ENCODE data around the gene EPB41L1. TPM values are rescaled to one million over a fixed set of nuclear protein-coding genes. Genes with fewer than 3 reads are reported as not detected.

The EPB41L1 gene
- total RNA-seq, 1 experiment from 2014 or later, result 7.1 TPM

- intact Hi-C loops (cut with micrococcal nuclease; ENCODE audit: unreplicated experiment), result no loop called here
- no peak overlapping the region for H3K27ac ChIP-seq (ENCODE audit: low read depth, low read length, poor library complexity, severe bottlenecking)
- H3K4me3 ChIP-seq (ENCODE audit: low read depth, low read length, poor library complexity, severe bottlenecking), result no peak overlapping the region
- BruUV-seq (replicated peaks), result no TSS peak
- no peak for DNase-seq (ENCODE audit: low spot score)
- H3K36me3 ChIP-seq (ENCODE audit: insufficient read depth, low read length, poor library complexity, severe bottlenecking), result no peaks in the 10 kb centered on the region
- ChIA-PET CTCF (interaction anchor here (0.7 kb wide), 1 partner anchor 212 kb away, joined by 3 read pairs; no protein-coding TSS in a partner anchor), POLR2A (ENCODE audit: low non-redundant PET) (no interaction called here)
- H3K9me3 ChIP-seq (ENCODE audit: low read depth, low read length, poor library complexity, severe bottlenecking), result no peaks in the 10 kb centered on the region
- no peaks in the 10 kb centered on the region for H3K27me3 ChIP-seq (replicated peaks; ENCODE audit: insufficient read depth, low read depth, low read length, poor library complexity)
- H3K4me1 ChIP-seq (ENCODE audit: insufficient read depth, low read length, poor library complexity, severe bottlenecking), result no peaks in the 10 kb centered on the region
- TF ChIP-seq CTCF (conservative IDR thresholded peaks at IDR 0.05; ENCODE audit: low read depth, low read length), result no peak
- TF ChIP-seq EZH2 (IDR thresholded peaks at IDR 0.05; ENCODE audit: borderline replicate concordance, low read depth, low read length, poor library complexity, severe bottlenecking), result no peak
Measured at GRCh38 chr20:36205026-36205425, 50.5 kb downstream of the EPB41L1 start.

- H3K27me3 ChIP-seq (replicated peaks; ENCODE audit: insufficient read depth, low read depth, low read length, poor library complexity), result no peaks in the 10 kb centered on the region
- POLR2A ChIA-PET (ENCODE audit: low non-redundant PET), result no interaction called here
- no peaks in the 10 kb centered on the region for H3K9me3 ChIP-seq (ENCODE audit: low read depth, low read length, poor library complexity, severe bottlenecking)
- intact Hi-C loops (cut with micrococcal nuclease; ENCODE audit: unreplicated experiment), result no loop called here
- TF ChIP-seq EZH2 (IDR thresholded peaks at IDR 0.05; ENCODE audit: borderline replicate concordance, low read depth, low read length, poor library complexity, severe bottlenecking), result no peak
- CTCF ChIA-PET, result no interaction called here
- BruUV-seq (replicated peaks), result no TSS peak
- H3K36me3 ChIP-seq (ENCODE audit: insufficient read depth, low read length, poor library complexity, severe bottlenecking), result no peaks in the 10 kb centered on the region
- DNase-seq (ENCODE audit: low spot score), result no peak
- H3K4me3 ChIP-seq (ENCODE audit: low read depth, low read length, poor library complexity, severe bottlenecking), result no peak overlapping the region
- no peak overlapping the region for H3K27ac ChIP-seq (ENCODE audit: low read depth, low read length, poor library complexity, severe bottlenecking)
- no peaks in the 10 kb centered on the region for H3K4me1 ChIP-seq (ENCODE audit: insufficient read depth, low read length, poor library complexity, severe bottlenecking)
Measured at GRCh38 chr20:36206068-36206467, 51.5 kb downstream of the EPB41L1 start.

GRCh38 chr20:36206641-36207040, 52.1 kb downstream of the EPB41L1 start:
- TF ChIP-seq CTCF (conservative IDR thresholded peaks at IDR 0.05; ENCODE audit: low read depth, low read length) (no peak), EZH2 (IDR thresholded peaks at IDR 0.05; ENCODE audit: borderline replicate concordance, low read depth, low read length, poor library complexity, severe bottlenecking) (no peak)
- Histone ChIP-seq H3K36me3 (ENCODE audit: insufficient read depth, low read length, poor library complexity, severe bottlenecking) (no peaks in the 10 kb centered on the region), H3K4me3 (ENCODE audit: low read depth, low read length, poor library complexity, severe bottlenecking) (no peak overlapping the region), H3K4me1 (ENCODE audit: insufficient read depth, low read length, poor library complexity, severe bottlenecking) (no peaks in the 10 kb centered on the region), H3K27ac (ENCODE audit: low read depth, low read length, poor library complexity, severe bottlenecking) (no peak overlapping the region), H3K27me3 (replicated peaks; ENCODE audit: insufficient read depth, low read depth, low read length, poor library complexity) (no peaks in the 10 kb centered on the region), H3K9me3 (ENCODE audit: low read depth, low read length, poor library complexity, severe bottlenecking) (no peaks in the 10 kb centered on the region)
- BruUV-seq (replicated peaks), result no TSS peak
- ChIA-PET CTCF (no interaction called here), POLR2A (ENCODE audit: low non-redundant PET) (no interaction called here)
- intact Hi-C loops (cut with micrococcal nuclease; ENCODE audit: unreplicated experiment), result no loop called here
- DNase-seq (ENCODE audit: low spot score), result no peak

GRCh38 chr20:36207602-36208001, 53.1 kb downstream of the EPB41L1 start:
- ChIA-PET CTCF (interaction anchor here (0.6 kb wide), 1 partner anchor 1354 kb away, joined by 3 read pairs; no protein-coding TSS in a partner anchor), POLR2A (ENCODE audit: low non-redundant PET) (no interaction called here)
- Histone ChIP-seq H3K4me1 (ENCODE audit: insufficient read depth, low read length, poor library complexity, severe bottlenecking) (no peaks in the 10 kb centered on the region), H3K9me3 (ENCODE audit: low read depth, low read length, poor library complexity, severe bottlenecking) (no peaks in the 10 kb centered on the region), H3K4me3 (ENCODE audit: low read depth, low read length, poor library complexity, severe bottlenecking) (no peak overlapping the region), H3K27me3 (replicated peaks; ENCODE audit: insufficient read depth, low read depth, low read length, poor library complexity) (no peaks in the 10 kb centered on the region), H3K36me3 (ENCODE audit: insufficient read depth, low read length, poor library complexity, severe bottlenecking) (no peaks in the 10 kb centered on the region), H3K27ac (ENCODE audit: low read depth, low read length, poor library complexity, severe bottlenecking) (no peak overlapping the region)
- intact Hi-C loops (cut with micrococcal nuclease; ENCODE audit: unreplicated experiment), result no loop called here
- no TSS peak for BruUV-seq (replicated peaks)
- DNase-seq (ENCODE audit: low spot score), result no peak
- no peak for TF ChIP-seq CTCF (conservative IDR thresholded peaks at IDR 0.05; ENCODE audit: low read depth, low read length)
- TF ChIP-seq EZH2 (IDR thresholded peaks at IDR 0.05; ENCODE audit: borderline replicate concordance, low read depth, low read length, poor library complexity, severe bottlenecking), result no peak
